Stimulated activated CD4-positive, alpha-beta T cell treated with anti-CD3 and anti-CD28 coated beads, Interleukin-12 subunit alpha, Interleukin-12 subunit beta, amount 100 ng/mL, for 24 hours (primary cell): Measurements from ENCODE around the gene TNFRSF13B.
A peak's percentile ranks its signal among the peaks of the same experiment; 100 is the strongest.
"Not testable (repeated sequence)": the region's sequence is repeated elsewhere in the genome, so short reads cannot be mapped to it uniquely, and the experiment has no call there.

Experiments used
- DNase-seq, 2 experiments: peaks; one replicate each; pipeline ENCODE4 v3.0.0-alpha.2; 2020; ENCODE audit warnings: low read depth in 2 of 2

The TNFRSF13B gene

DNA sequence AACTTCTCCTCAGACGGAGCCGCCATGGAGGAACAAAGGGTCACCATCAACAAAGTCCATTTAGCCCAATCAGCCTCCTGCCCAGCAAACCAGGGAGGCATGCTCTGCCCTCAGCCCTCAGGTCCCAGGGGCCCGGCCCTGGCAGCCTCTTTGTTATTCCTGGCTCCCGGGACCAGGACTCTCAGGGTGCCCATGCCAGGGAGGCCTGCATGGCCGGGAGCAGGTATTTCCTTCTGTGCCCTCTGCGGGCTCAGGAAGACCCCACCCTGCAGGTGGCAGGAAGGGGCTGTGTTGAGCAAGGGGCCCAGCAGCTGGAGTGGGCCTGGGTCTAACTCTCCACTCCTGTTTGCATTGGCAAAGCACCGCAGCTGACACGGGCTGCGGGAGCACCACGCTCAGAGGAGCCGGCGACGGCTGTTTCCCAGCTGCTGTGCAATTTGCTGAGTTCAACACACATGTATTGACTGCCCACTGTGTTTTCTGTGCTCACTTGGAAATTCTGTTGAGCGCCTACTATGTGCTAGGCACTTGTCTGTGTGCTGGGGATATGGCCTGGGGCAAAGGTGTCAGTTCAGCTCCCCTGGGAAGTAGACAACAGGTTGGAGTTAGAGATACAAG lies 33.2 kb upstream of the TNFRSF13B start:
- DNase-seq = not testable (repeated sequence)

DNA sequence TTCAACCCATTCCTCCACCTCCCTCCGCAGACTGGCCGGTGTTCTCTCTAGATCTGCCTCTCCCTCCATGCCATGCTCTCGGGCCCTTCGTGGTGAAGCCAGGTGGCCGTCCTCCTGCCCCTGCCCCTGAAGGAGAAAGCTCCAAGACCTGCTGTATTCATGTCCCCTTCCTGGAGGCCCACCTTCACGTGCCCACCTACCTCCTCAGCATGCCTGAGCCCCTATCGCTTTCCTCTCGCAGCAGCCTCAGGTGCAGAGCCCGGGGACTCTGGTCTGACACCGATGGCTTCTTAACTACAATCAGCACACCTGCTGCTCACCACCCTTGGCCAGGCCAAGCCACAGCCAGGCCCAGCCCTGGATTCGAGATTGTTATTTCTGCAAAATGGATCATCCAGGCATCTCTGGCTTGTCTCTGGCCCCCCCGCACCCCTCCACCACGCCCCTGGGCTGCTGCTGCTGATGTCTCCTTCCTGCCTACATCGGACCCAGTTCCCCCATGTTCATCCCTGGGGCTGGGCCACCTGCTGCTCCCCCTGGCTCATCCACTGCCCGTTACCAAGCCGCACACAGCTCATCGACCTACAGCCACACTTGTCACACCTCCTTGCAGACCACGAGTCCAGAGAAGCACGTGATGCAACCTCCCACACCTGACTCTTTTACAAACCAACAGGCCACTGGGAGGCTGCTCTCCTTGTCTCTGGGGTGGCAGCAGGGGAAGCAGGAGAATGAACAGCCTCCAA lies 32.5 kb upstream of the TNFRSF13B start:
- no peak for DNase-seq

DNA sequence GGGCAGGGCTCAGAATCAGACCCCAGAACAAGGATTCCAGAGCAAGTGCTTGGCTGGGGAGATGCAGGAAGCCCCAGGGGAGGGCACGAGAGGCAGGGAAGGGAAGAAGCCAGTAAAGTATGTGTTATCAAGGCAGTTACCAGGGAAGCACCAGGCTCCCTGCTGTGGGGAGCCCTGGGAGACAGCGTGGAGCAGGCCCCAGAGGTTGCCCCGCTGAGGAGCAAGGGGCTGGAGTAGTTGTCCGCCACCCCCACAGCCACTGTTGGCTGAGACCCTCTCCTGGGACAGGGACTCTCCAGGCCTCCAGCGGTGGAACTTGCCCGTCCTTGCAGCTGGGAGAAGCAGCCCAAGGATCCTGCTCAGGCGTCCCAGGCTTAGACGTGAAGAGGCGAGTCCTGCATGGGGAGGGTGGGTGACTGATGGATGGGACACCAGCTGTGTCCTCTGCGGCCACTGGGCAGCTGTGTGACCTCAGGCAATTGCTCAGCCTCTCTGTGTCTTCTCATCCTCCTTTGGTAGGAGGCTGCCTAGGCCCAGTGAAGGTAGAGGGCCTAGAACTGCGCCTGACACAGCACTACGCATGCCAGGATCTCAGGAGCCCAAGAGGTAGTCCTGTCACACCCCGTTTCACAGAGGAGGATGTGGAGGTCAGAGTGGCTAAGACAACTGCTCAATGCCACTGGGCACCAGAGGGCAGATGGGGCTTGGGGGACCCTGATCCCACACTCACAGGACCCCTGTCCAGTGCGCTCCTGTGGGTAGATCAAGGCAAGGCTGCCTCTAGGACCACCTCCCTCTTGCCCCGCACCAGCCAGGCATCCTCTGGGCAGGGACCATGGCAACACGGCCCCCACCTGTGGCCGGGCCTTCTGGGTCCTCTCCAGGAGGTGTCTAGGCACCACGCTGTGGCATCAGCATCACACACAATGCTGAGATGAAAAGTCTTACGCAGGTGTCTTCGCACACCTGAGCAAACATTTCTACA lies 31.1 kb upstream of the TNFRSF13B start:
- DNase-seq = not testable (repeated sequence)

DNA sequence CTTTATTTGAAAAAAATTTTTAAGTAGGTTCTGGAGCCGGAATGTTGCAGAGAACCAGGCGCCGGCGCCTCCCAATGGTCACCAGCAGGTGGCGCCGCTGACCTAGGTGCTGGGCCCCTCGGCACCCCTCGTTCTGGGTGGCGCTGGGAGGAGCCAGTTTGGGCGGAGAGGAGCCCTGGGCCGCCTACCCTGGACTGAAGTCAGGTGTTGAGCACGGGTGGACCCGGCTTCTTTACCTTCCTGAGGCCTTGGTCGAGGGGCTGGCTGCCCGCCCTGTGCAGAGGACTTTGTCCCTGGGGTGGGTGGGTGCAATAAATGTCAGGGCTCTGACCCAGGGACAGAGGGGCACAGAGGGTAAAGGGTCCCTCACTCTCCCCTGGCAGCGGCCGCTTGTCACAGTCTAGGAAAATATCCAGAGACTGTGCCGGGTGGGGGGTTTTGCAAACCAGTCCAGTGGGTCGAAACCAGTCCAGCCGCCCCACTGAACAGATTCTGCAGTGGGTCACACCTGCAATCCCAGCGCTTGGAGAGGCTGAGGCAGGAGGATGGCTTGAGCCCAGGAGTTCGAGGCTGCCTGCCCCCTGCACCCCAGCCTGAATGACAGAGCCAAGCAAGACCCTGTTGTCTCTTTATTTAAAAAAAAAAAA lies 30.1 kb upstream of the TNFRSF13B start:
- DNase-seq = peak; percentile 66 to 69

DNA sequence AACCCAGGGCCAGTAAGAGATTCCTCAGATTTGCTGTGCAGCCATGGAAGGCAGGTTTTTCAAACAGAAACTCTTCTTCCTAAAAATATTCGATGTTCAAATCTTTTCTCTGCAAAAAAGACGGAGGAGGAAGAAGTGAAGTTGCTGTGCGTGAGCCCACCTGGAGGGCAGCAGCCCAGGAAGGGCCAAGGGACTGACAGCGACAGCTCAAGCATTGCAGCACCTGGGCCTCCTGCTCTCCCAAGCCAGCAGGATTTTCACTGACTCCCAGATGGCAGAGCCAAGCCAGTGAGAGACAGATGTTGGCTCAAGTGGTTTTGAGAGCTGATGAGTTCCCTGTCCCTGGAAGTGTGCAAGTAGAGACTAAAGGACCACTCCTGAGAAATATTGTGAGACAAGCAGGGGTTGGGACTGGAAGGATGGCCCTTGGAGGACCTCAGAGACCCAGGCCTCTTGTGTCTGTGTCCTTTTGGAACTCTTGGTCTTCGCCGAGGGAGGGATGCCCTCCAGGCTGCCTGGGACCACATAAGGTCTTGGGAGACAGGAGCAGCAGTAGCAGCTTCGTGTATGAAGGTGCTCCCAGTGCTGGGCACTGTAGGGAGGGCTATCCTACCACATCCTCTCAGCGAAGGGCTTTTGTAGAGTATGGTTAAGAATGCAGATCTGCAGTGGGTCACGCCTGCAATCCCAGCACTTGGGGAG lies 29.3 kb upstream of the TNFRSF13B start:
- no peak for DNase-seq

DNA sequence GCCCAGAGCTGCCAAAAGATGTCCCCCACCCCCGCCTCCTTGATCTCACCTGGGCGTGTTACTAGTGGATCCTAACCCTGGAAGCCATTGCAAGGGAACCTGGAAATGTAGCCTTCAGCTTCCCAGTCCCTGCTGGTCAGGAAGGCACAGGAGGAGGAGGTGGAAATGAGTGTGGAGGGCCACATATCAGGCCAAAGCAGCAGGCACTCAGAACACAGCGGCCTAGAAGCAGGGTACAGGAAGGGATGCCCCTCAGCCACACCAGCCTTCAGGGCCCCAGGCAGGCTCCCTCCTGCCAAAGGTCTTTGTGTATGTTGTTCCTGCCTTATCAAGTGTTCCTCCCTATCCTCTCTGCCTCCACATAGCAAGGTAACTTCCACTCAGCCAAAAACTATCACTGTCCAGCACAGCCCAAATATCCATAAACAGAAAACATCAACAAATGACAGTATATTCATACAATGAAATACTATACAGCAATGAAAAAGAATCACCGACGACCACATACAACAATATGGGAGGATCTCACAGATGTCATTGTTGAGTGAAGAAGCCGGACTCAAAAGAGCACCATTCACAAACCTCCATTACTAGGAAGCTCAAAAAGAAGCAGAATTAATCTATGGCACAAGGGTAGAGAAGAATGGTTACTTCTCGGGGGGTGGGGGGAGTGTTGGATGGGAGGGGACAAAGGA lies 28.2 kb upstream of the TNFRSF13B start:
- no peak for DNase-seq

DNA sequence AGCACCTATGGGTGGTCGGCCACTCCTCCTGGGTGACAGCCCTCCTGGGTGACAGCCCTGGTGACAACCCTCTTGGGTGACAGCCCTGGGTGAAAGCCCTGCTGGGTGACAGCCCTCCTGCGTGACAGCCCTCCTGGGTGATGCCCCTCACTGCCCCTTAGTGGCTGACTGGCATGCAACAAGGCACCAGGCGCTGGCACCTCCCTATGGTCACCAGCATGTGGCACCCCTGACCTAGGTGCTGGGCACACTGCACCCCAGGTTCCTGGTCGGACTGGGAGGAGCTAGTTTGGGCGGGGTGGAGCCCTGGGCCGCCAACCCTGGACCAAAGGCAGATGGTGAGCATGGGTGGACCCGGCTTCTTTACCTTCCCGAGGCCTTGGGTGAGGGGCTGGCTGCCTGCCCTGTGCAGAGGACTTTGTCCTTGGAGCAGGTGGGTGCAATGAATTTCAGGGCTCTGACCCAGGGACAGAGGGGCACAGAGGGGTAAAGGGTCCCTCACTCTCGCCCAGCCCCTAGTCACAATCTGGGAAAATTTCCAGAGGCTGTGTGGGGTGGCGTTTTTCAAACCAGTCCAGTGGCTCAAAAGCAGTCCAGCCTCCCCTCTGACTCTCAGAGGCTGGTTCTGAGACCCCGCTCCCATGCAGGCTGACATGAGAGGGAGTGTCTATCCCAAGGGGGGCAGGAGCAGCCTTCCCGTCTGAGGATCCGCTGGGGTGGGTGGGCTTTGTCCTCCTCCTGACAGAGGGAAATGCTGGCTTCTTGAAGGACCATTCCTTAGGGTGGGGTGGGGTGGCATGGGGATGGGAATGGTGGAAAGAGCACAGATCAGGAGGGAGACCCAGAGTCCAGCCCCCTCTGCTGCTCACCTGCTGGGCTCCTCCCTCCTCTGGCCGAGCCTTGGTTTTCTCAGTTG lies 25.9 kb upstream of the TNFRSF13B start:
- DNase-seq = no peak

DNA sequence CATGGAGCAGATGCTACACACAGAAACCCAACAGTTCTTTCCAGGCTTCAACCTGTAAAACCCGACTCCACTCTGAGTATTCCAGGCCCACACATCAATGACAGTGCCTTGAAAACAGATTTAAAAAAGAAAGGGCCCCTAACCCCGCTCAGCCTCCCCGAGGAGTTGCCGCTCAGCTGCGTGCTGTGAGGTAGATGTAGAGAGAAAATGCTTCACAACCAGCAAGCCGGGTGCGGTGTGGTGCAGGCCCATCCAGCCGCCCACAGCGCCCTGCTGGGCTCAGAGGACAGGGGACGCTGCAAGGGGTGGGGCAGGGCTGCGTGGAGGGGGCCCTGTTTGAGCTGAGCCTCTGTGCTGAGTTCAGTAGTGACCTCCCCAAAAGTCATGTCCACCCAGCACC lies 24.8 kb upstream of the TNFRSF13B start:
- not testable (repeated sequence) for DNase-seq

DNA sequence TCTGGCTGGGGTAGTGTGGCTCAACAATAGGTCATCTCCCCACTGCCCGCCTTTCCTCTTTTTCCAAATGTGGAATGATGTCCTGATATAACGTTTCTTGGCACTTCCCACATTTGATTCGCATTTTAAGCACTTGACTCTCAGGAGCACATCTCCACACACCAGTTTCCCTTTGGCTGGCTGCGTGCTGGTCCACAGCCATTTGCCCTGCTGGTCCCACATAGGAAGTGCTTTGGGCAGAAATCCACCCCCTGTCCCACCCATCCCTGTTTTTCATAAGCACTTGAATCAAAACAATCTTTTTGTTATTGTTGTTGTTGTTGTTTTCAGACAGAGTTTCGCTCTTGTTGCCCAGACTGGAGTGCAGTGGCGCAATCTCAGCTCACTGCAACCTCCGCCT lies 24.0 kb upstream of the TNFRSF13B start:
- no peak for DNase-seq

DNA sequence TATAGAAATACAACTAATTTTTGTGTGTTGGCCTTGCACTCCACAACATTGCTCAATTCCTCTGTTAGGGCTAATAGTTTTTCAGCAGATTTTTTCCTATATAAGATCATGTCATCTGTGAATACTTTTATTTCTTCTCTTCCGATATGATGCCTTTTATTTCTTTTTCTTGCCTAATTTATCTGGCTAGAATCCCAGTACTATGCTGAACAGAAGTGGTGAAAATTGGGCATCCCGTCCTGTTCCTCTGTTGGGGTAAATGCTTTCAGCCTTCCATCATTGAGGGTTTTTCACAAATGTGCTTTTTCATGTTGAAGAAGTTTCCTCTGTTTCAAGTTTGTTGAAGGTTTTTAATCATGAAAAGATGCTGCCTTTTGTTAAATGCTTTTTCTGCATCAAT lies 22.7 kb upstream of the TNFRSF13B start:
- DNase-seq = no peak

DNA sequence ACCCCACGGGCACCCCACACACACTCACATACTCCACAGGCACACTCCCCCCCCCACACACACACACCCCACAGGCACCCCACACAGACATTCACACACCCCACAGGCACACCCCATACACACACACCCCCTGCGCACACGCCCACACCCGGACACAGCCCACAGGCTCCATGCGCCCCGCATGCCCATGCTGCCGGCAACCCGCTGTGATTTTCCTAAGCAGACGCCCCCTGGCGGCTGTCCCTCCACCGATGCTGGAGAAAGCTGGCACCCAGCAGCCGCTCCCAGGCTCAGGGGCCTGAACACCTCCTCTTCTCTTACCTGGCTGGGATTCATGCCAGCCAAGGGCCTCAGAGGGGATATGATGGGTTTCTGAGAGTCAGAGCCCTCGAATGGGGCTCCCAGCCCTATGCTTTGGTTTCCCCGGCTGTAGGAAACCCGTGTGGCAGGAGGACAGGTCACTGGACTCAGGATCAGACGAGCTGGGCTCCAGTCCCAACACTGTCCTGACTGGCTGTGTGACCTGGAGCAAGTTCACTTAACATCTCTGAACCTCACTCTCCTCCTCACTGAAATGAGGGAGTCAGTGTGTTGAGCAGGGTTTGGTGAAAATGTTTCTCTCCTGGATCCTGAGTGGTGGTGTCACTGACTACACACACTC lies 19.6 kb upstream of the TNFRSF13B start:
- DNase-seq = peak; percentile 57 to 82

DNA sequence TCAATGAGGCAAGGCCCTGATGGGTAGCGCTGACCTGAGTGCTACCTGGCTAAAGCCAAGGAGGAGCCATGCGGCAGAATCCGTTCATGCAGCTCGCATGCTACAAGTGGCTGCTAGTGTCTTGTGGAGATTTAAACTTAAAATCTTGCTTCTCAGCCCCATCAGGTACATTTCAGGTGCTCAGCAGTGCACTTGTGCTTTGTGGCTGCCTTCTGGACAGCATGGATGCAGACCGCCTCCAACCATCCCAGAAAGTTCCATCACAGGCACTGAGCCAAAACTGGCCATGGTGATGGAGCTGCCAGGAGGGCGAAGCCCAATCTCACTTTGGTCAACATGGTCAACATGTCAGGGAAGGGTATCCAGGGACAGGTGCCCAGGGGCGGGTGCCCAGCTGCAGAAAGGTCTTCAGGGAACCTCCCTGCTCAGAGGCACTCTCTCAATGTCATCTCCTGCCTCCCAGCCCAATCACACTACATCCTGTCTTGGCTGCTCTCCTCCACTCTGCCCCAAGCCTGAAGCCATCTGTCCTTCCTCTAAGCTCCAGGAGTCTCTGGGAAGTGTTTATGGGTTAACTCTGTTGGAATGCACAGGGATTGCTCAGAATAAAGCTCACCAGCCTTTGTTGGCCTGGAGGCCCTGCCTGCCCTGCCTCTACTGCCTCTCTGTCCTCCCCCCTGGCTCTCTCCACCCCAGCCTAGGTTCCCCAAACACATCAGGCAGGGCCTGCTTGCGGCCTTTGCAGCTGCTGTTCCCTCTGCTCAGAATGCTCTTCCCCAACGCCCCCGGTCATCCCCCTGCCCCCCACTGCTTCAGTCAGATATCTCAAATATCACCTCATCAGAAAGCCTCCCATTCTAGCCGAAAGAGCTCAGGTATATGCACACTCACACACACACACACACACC lies 18.3 kb upstream of the TNFRSF13B start:
- DNase-seq = no peak

DNA sequence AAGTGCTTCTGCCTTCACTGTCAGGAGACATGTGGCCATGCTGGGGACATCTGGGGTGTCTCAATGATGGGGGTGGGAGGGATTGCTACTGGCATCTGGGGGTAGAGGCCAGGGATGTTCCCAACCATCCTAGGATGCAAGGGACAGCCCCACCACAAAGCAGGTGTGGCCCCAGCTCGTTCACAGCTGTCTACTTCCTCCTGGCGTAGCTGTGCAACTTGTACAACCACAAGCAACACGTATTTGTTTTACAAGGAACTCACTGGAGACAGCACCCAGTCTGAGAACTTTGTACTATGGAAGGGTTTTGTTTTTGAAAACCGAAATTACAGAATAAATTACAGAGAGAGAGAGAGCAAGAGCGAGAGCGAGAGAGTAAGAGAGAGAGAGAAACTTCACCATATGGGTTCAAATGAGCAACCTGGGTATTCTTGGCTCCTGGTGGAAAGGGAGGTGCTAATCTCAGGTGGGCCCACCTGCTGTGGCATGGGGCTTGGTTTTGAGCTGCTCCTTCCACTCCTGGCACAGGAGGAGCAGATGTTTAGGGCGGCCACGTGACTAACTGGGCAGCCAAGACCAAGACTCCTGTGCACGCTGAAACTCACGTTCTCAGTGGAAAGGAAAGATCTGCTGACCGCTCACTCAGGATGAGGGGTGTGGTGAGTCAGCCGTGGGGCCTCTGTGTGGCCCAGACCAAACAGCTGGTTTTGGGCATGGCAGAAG lies 17.5 kb upstream of the TNFRSF13B start:
- DNase-seq = no peak

DNA sequence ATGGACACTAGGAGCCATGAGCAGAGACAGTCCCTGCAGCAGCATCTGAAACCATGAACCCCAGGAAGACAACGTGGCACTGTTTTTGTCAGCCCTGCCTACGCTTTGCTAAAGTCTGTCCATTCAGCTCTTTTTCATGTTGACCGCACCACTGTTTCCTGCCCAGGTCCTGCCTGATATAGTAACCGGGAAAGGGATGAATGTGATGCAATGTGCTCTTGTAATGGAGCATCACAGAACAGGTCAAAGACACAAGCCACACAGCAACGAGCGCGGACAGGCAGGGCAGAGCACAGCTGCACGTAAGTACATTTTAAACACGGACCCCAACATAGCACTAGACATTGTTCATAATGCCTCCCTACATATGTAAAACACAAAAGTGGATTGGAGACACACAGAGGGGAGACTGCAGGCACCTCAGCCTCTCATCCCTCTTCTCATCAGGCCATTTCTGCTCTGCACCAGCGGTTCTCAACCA lies 16.9 kb upstream of the TNFRSF13B start:
- DNase-seq = no peak

DNA sequence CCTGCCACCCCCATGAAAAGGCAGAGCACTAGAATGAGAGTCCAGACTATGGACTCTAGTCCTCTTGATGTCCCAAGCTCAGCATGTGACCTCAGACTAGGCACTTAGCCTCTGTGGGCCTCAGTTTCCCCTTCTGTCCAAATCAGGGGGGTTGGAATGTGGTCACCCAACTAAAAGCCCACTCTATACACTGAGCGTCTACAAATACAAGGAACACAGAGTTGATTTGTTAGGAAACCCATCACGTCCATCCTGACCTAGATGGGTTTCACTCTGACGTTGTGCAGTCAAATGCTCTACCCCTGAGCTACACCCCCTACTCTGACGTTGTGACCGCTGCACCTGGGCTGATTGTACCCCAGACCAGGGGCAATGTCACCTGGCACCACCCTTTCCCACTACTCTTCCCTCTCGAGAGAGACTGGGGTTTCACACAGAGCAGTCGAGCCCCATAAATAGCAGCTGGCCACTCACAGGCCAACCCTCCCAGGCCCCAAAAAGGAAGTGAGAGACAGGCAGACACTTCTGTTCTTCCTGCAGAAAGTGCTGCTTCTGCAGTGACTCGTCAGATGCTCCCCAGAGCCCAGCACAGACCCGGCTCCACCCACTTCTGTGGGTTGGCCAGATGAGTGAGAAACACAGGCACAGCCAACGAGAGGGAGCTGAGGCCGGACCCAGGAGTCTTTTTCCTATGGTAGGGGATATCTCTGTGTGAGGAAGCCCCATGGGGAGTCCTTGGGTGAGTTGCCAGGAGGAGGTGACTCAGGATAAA lies 16.1 kb upstream of the TNFRSF13B start:
- peak; percentile 31 to 53 for DNase-seq
